ENCODE results near the gene RPS2.

GRCh38 chr16:1915732-1916639 lies 48.6 kb downstream of the RPS2 start:
- no peak for TF ChIP-seq EP300 (IDR thresholded peaks at IDR 0.05; ENCODE audit: borderline replicate concordance in 1 of 2, low read depth in 1 of 2, low read length in 1 of 2)
- no peak for TF ChIP-seq FOXJ3 (CRISPR knock-in tag; IDR thresholded peaks at IDR 0.05)
- TF ChIP-seq CTCF (IDR thresholded peaks at IDR 0.05) = no peak
- TF ChIP-seq CHD2 (IDR thresholded peaks at IDR 0.05; ENCODE audit: low read length, partially characterized antibody) = no peak
- TF ChIP-seq RAD21 (IDR thresholded peaks at IDR 0.05; ENCODE audit: low read length) = no peak
- TF ChIP-seq, protein P1, sequence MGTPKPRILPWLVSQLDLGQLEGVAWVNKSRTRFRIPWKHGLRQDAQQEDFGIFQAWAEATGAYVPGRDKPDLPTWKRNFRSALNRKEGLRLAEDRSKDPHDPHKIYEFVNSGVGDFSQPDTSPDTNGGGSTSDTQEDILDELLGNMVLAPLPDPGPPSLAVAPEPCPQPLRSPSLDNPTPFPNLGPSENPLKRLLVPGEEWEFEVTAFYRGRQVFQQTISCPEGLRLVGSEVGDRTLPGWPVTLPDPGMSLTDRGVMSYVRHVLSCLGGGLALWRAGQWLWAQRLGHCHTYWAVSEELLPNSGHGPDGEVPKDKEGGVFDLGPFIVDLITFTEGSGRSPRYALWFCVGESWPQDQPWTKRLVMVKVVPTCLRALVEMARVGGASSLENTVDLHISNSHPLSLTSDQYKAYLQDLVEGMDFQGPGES (IDR thresholded peaks at IDR 0.05; ENCODE audit: low read depth, low read length) = no peak
- TF ChIP-seq PBX3 (IDR thresholded peaks at IDR 0.05) = no peak
